ENCODE results near the gene AK4. TPM values are rescaled to one million over a fixed set of nuclear protein-coding genes. Genes with fewer than 3 reads are reported as not detected.
"Not testable (repeated sequence)": the region's sequence is repeated elsewhere in the genome, so short reads cannot be mapped to it uniquely, and the experiment has no call there.

Gene AK4
- total RNA-seq, 1 donor from 2014 or later = 27.6 TPM

DNA sequence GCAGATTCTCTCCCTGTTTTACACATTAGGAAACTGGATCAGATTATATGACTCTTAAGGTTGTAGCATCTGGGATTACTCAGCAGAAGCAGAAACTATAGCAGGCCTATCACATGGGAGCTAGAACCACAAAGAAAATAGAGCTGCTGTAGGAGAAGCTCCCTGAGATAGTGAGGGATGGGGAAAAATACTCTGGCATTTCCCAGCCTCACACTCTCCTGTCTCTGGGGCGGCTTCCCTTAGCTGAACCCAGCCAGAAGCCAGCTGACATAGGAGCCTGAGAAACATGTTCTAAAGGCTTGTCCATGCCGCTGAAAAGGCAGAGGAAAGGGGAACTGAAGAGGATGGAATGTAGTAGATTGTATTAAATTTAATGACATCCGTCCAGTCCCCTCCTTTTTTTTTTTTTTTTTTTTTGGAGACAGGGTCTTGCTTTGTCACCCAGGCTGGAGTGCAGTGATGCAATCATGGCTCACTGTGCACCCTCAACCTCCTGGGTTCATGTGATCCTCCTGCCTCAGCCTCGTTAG lies 84.5 kb downstream of the AK4 start:
- DNase-seq (ENCODE audit: low spot score) (no peak), ATAC-seq (no peak)
- intact Hi-C loops (cut with DNase I) = no loop called here

DNA sequence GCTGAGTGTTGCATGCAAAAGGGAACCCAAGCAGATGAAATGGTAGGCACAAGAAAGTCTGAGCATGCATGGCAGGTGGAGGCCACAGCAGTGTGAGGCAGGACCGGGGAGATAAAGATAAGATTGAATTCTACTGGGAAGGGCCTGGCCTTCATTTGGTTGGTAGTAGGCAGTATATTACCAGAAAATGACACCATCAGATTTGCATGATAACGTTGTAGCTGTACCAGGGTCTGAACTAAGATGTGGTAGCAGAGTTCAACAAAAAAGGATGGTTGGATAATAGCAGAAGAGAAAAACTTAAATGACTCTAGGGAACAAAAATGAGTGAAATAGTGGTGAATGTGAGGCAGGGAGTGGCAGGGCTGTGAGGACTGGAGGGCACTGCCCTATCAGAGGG lies 85.8 kb downstream of the AK4 start:
- intact Hi-C loops (cut with DNase I) = no loop called here
- DNase-seq (ENCODE audit: low spot score) (no peak), ATAC-seq (no peak)

GRCh38 chr1:65235867-65236805 lies 88.1 kb downstream of the AK4 start:
- ATAC-seq (no peak), DNase-seq (ENCODE audit: low spot score) (no peak)
- intact Hi-C loops (cut with DNase I) = no loop called here

GRCh38 chr1:65237088-65237487 lies 89.1 kb downstream of the AK4 start:
- DNase-seq (ENCODE audit: low spot score); ATAC-seq; intact Hi-C loops (cut with DNase I): not testable (repeated sequence)

GRCh38 chr1:65237503-65237902 lies 89.5 kb downstream of the AK4 start:
- no peak for DNase-seq (ENCODE audit: low spot score)
- intact Hi-C loops (cut with DNase I) = no loop called here
- no peak for ATAC-seq

DNA sequence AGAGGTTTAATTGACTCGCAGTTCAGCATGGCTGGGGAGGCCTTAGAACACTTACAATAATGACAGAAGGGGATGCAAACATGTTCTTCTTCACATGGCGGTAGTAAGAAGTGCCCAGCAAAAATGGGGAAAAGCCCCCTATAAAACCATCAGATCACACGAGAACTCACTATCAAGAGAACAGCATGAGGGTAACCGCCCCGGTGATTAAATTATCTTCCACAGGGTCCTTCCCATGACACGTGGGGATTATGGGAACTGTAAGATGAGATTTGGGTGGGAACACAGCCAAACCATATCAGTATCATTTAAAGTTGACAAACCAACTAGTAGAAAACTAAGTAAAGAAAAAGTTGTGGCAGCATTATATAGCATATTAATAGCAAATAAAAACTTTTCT lies 90.0 kb downstream of the AK4 start:
- ATAC-seq (no peak), DNase-seq (ENCODE audit: low spot score) (no peak)
- intact Hi-C loops (cut with DNase I) = no loop called here

- ATAC-seq (no peak), DNase-seq (ENCODE audit: low spot score) (no peak)
- intact Hi-C loops (cut with DNase I) = no loop called here
These were observed 95.5 kb downstream of the AK4 start for GRCh38 chr1:65243491-65243890.

GRCh38 chr1:65245295-65245694 lies 97.3 kb downstream of the AK4 start:
- intact Hi-C loops (cut with DNase I) = no loop called here
- ATAC-seq = no peak
- no peak for DNase-seq (ENCODE audit: low spot score)

DNA sequence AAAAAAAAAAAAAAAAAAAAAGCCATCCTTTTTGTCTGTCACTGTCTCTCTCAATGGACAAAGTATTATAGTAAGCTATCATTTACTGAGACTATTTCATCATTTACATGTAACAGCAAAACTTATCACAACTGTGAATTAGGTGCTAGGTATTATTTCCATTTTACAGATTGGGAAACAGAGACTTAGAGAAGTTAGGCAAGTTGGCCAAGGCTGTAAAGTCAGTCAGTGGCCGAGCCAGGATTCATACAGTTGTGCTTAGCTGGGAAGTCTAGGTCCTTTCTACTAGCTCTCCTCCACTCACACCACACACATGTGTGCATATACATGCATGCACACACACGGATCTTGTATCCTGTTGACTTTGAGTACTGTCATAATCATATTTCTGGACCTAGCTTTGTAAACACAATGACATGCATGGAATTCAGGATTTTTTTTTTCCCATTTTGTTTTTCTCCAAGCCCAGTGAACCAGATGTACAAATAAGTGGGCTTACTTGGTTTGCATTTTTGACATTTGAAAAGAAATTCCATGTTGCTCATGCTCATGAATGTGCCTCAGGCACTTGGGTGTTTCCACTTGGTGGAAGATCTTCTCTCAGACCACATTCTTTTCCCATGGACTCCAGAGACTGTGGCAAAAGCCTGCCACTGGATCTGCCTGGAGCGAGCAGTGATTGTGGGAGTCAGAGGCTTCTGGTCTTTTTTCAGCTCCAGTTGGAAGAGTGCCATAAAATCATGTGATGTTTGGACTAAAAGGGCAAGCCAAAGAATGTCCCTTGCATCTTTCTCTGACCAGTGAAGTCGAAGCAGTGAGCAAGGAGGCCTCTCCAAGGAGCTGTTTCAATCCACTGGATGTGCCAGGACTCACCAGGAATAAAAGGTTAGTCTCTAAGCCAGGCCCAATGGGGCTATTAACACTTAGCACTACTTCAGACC lies 99.7 kb downstream of the AK4 start:
- DNase-seq (ENCODE audit: low spot score) (no peak), ATAC-seq (peak; percentile 78)
- intact Hi-C loops (cut with DNase I) = no loop called here

GRCh38 chr1:65250826-65251225 lies 102.8 kb downstream of the AK4 start:
- intact Hi-C loops (cut with DNase I) = no loop called here
- DNase-seq (ENCODE audit: low spot score) (no peak), ATAC-seq (no peak)

DNA sequence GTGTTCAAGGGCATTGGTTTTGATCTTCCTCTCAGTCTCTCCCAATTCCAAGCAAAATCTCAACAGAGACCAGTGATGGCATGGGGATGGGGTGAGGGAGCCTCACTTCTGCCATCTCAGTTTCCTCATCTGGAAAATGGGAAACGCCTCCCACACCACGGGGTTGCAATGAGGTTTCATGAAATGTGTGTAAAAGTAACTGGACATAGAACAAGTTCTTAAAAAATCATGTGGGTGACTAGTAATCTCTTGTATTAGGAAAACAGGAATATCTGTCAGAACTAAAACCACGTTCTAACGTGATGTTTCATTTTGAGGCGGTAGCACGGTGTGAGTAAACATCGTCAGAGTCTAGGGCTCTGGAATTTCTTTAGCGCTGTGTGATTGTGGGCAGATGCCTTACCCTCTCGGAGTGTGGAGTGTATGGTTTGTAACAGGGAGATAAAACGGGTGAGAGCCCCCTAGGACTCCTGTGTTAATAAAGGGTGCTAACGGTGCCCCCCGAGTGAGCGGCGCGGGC lies 105.9 kb downstream of the AK4 start:
- intact Hi-C loops (cut with DNase I) = no loop called here
- no peak for ATAC-seq

DNA sequence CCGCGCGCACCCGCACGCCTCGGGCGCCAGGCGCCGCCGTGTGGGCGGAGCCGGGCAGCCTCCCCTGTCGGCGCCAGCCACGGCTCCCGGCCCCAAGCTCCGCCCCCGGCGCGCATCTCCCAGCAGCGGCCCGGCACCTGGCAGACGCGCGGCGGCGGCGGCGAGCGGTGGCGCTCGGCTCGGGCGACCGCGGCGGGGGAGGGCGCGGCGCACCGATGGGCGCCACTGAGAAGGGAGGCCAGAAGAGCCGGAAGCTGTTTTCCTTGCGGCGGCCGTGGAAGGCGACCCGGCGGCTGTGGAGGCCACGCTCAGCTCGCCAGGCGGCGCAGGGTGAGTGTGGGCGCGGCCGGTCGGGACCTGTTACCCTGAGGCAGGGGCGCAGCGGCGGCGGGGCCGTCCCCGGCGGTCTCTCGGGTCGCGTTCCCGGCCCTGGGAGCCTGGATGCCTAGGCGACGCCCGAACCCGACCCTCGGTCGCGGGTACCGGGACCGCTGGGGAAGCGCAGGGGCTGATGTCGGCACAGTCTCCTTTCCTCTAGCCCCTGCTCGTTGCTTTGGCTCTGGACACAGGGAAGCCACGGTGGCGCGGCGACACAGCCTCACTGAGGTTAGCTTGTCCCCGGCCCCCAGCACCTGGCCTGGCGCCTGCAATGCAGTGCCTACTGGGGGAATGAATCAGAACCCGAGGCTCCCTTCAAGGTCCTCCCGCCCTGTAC lies 106.5 kb downstream of the AK4 start:
- intact Hi-C loops (cut with DNase I) = loop anchor here (5.0 kb wide), 1 partner anchor 168 kb away; the partner anchor contains the start of genes LEPR and LEPROT
- ATAC-seq = peak; percentile 85

More for the DNA sequence above, 105.9 kb downstream of the AK4 start:
- DNase-seq (ENCODE audit: low spot score) = no peak

DNA sequence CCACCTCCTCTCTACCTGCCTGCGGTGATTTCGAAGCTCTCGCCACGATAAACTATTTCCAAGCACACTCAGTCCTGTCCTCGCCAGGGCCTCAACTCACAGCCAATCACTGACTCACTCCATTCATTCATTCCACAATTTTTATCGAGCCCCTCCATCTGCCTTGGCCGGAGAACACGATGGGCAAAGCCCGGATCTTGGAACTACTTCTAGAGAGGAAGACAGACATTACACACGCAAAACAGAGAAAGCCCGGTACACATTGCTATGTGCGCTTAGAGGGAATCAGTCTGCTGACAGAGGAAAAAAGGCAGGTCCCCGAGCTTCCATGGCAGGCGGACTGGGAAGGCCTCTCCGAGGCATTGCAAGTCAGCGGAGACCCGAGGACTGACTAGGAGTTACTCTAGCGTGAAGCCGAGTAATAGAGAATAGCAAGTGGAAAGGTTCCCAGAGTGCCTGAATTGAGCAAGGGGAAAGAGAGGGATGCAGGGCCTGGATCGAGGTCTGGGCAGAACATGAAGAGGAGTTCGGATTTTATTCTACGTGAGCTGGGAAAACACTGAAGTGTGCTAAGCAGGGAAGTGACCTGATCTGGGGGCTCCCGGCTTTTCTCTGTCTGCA lies 107.1 kb downstream of the AK4 start:
- intact Hi-C loops (cut with DNase I) = loop anchor here (5.0 kb wide), 1 partner anchor 167 kb away; the partner anchor contains the start of genes LEPR and LEPROT
- DNase-seq (ENCODE audit: low spot score) = no peak
- peak; percentile 49 for ATAC-seq

More for the DNA sequence above, 106.5 kb downstream of the AK4 start:
- peak; percentile 85 for DNase-seq (ENCODE audit: low spot score)

DNA sequence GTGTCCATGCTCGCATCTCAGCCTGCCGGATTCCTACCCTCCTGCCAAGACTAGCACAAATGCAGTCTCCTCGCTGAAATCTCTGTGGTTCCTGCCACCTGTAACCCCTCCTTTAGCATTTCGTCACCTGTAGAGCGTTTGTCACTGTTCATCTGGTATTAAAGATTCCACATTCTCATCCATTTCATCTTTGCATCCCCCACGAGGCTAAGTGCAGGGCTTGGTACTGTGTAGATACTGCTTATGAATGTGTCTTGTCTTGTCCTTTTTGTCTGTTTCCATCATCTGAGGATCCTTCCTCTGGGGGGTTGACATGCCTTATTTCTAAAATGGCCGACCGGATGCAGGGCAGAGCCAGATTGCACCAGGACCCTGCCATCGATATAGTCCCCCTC lies 107.7 kb downstream of the AK4 start:
- no peak for DNase-seq (ENCODE audit: low spot score)
- intact Hi-C loops (cut with DNase I) = loop anchor here (5.0 kb wide), 1 partner anchor 167 kb away; the partner anchor contains the start of genes LEPR and LEPROT
- ATAC-seq = no peak

- ATAC-seq (no peak), DNase-seq (ENCODE audit: low spot score) (no peak)
- intact Hi-C loops (cut with DNase I) = loop anchor here (5.0 kb wide), 1 partner anchor 165 kb away; the partner anchor contains the start of genes LEPR and LEPROT
These were observed 109.1 kb downstream of the AK4 start for GRCh38 chr1:65256860-65257708.

DNA sequence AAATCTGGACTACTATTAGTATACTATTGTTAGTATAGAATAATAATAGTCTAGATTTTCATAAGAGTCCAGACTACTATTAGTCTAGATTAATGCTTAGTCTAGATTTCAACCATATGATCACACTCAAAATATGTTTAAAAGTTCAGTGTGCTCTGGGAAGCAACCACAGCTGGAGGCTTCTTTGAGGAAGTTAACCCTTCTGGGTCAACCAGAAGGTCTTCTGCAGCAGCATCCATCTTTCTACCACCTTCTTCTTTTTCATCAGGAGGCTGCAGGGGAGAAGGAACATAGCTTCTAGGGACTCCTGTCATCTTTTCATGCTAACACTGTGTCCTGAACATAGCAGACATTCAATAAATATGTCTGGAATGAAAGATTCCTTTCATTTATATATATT lies 110.1 kb downstream of the AK4 start:
- no peak for DNase-seq (ENCODE audit: low spot score)

GRCh38 chr1:65259816-65260215 lies 111.8 kb downstream of the AK4 start:
- DNase-seq (ENCODE audit: low spot score) (no peak), ATAC-seq (no peak)
- intact Hi-C loops (cut with DNase I) = loop anchor here (5.0 kb wide), 1 partner anchor 162 kb away; the partner anchor contains the start of genes LEPR and LEPROT

More for the DNA sequence above, 110.1 kb downstream of the AK4 start:
- ATAC-seq = no peak
- intact Hi-C loops (cut with DNase I) = loop anchor here (5.0 kb wide), 1 partner anchor 164 kb away; the partner anchor contains the start of genes LEPR and LEPROT
